Endothelial cell (in vitro differentiated cells): ENCODE data around the gene CLIP3. TPM values are rescaled to one million over a fixed set of nuclear protein-coding genes. Genes with fewer than 3 reads are reported as not detected.

Source experiments
- DNase-seq: peaks from one replicate; pipeline ENCODE4 v3.0.0; 2021; ENCODE audit warnings: low spot score
- H3K27ac Mint-ChIP-seq: one replicate; pipeline ENCODE4 v1.8.0; 2021; ENCODE audit warnings: mixed read lengths, inconsistent platforms; ENCODE audit not compliant: unreplicated experiment
- H3K27me3 Mint-ChIP-seq: one replicate; pipeline ENCODE4 v1.8.0; 2021; ENCODE audit warnings: mild to moderate bottlenecking, moderate library complexity, mixed read lengths, inconsistent platforms; ENCODE audit not compliant: unreplicated experiment
- H3K36me3 Mint-ChIP-seq: one replicate; pipeline ENCODE4 v1.8.0; 2021; ENCODE audit warnings: mild to moderate bottlenecking, low read depth, mixed read lengths, inconsistent platforms; ENCODE audit not compliant: unreplicated experiment
- H3K4me1 Mint-ChIP-seq: one replicate; pipeline ENCODE4 v1.8.0; 2021; ENCODE audit warnings: mild to moderate bottlenecking, mixed read lengths, inconsistent platforms; ENCODE audit not compliant: unreplicated experiment
- H3K4me3 Mint-ChIP-seq: one replicate; pipeline ENCODE4 v1.8.0; 2021; ENCODE audit warnings: mild to moderate bottlenecking, mixed read lengths, inconsistent platforms; ENCODE audit not compliant: unreplicated experiment
- H3K9me3 Mint-ChIP-seq: one replicate; pipeline ENCODE4 v1.8.0; 2021; ENCODE audit warnings: mixed read lengths, inconsistent platforms; ENCODE audit not compliant: unreplicated experiment
- total RNA-seq: library from RNA; stranded (reverse); fragmentation: NEBNext Ultra II Directional; extraction: Animal tissue kit (Norgen Biotek cat#: 25700); gene quantifications from one replicate; pipeline ENCODE4 v1.2.1, GENCODE V29; 2021; ENCODE audit not compliant: unreplicated experiment
- TF ChIP-seq, protein P1 (sequence below): fragments of 200-600 bp; sonication (generic); IDR thresholded peaks from one replicate; pipeline ENCODE4 v1.5.0; 2021; ENCODE audit warnings: antibody characterized with exemption; ENCODE audit not compliant: unreplicated experiment

Gene CLIP3
- total RNA-seq, 1 donor from 2014 or later = 94.8 TPM

DNA sequence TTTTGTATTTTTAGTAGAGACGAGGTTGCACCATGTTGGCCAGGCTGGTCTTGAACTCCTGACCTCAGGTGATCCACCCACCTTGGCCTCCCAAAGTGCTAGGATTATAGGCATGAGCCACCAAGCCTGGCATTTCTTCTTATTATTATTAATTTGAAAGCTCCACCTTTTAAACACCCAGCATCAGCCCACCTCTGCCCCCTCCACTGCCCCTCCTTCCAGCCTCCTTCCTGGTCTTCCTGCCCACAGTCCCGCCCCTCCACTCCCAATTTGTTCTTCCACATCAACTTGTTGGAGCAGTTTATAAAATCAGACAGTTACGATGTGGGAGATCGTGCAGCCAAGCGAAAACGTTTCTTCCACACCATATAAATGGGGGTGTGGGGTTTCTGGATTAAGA lies 7.8 kb upstream of the CLIP3 start:
- DNase-seq = no peak
- Mint-ChIP-seq H3K27ac (no peak overlapping the region), H3K4me3 (peak overlapping the region; percentile 62), H3K9me3 (no peaks in the 10 kb centered on the region), H3K4me1 (peaks cover 35% of the 10 kb centered on the region), H3K27me3 (peaks cover 5% of the 10 kb centered on the region), H3K36me3 (peaks cover 5% of the 10 kb centered on the region)
- TF ChIP-seq, protein P1, sequence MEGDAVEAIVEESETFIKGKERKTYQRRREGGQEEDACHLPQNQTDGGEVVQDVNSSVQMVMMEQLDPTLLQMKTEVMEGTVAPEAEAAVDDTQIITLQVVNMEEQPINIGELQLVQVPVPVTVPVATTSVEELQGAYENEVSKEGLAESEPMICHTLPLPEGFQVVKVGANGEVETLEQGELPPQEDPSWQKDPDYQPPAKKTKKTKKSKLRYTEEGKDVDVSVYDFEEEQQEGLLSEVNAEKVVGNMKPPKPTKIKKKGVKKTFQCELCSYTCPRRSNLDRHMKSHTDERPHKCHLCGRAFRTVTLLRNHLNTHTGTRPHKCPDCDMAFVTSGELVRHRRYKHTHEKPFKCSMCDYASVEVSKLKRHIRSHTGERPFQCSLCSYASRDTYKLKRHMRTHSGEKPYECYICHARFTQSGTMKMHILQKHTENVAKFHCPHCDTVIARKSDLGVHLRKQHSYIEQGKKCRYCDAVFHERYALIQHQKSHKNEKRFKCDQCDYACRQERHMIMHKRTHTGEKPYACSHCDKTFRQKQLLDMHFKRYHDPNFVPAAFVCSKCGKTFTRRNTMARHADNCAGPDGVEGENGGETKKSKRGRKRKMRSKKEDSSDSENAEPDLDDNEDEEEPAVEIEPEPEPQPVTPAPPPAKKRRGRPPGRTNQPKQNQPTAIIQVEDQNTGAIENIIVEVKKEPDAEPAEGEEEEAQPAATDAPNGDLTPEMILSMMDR = no peak

DNA sequence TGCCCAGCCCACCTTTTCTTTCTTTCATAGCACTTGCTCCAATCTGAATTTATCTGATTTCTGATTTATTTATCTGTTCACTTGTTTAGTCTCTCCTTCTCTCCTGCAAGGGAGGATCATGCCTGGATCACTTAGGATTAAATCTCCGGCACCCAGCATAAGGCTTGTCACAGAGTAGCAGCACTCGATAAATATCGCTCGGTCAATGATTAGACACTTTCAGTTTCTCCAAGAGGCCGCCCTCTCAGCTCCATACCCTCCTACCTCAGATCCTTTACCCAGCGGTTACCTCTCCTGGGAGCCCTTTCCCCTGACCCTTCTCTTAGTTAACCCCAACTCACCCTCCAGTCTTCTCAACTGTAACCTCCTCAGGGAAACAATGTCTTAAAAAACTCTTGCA lies 1.4 kb downstream of the CLIP3 start:
- TF ChIP-seq, protein P1 = no peak
- Mint-ChIP-seq H3K9me3 (no peaks in the 10 kb centered on the region), H3K4me1 (peaks cover 25% of the 10 kb centered on the region), H3K36me3 (peaks cover 32% of the 10 kb centered on the region), H3K4me3 (peak overlapping the region; percentile 76), H3K27ac (no peak overlapping the region), H3K27me3 (peaks cover 11% of the 10 kb centered on the region)
- no peak for DNase-seq

GRCh38 chr19:36030264-36031148 lies 2.2 kb downstream of the CLIP3 start:
- Mint-ChIP-seq H3K4me1 (peaks cover 19% of the 10 kb centered on the region), H3K27ac (no peak overlapping the region), H3K36me3 (peaks cover 38% of the 10 kb centered on the region), H3K27me3 (peaks cover 8% of the 10 kb centered on the region), H3K9me3 (no peaks in the 10 kb centered on the region), H3K4me3 (no peak overlapping the region)
- no peak for DNase-seq
- TF ChIP-seq, protein P1 = no peak

- peaks cover 37% of the 10 kb centered on the region for H3K36me3 Mint-ChIP-seq
- no peak overlapping the region for H3K4me3 Mint-ChIP-seq
- H3K4me1 Mint-ChIP-seq = peaks cover 7% of the 10 kb centered on the region
- H3K9me3 Mint-ChIP-seq = no peaks in the 10 kb centered on the region
- no peak for DNase-seq
- no peak overlapping the region for H3K27ac Mint-ChIP-seq
- H3K27me3 Mint-ChIP-seq = peaks cover 4% of the 10 kb centered on the region
- TF ChIP-seq, protein P1 = no peak
Measured at GRCh38 chr19:36028313-36029041, 4.2 kb downstream of the CLIP3 start.
